GM12891 (cell line): ENCODE measurements around the gene USP31.

Experiments
- PAX5 ChIP-seq: IDR thresholded peaks from 2 replicates; pipeline ENCODE4 v1.6.1; 2011; ENCODE audit warnings: low read length, moderate library complexity, mild to moderate bottlenecking; ENCODE audit not compliant: insufficient read depth, severe bottlenecking
- POLR2A ChIP-seq: IDR thresholded peaks from 2 replicates; pipeline ENCODE4 v1.6.1; 2011; ENCODE audit warnings: low read depth, low read length, control low read depth
- POLR2AphosphoS5 ChIP-seq: IDR thresholded peaks from 2 replicates; pipeline ENCODE4 v1.6.1; 2011; ENCODE audit warnings: low read depth, low read length, control low read depth
- TAF1 ChIP-seq: IDR thresholded peaks from 2 replicates; pipeline ENCODE4 v1.6.1; 2011; ENCODE audit warnings: low read depth, low read length, control low read depth

DNA sequence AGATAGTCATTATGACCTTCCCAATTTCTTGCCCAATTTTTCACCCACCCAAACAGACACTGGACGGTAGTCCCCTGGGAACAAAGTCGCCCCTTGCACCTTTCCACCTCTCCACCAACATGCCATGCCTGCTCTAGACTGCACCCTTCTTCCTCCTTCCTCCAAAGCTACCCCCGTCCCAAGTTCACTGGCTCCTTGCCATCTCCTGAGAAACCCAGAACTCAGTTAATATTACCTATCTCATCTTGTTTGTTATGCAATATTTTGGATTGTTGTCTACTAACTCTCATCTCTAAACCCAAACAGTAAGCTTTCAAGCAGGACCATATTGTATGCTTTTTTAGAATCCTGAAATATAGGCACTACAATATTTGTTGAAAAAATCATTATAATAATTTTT, 63.3 kb downstream of the USP31 start:
- TF ChIP-seq POLR2A (no peak), POLR2AphosphoS5 (no peak), PAX5 (no peak), TAF1 (no peak)
